HG03442 (cell line): ENCODE results near the gene PKNOX2.

ENCODE experiments used
- ATAC-seq: cut with Tn5 transposase; IDR thresholded peaks from one replicate; pipeline ENCODE4 v1.9.1; 2021; ENCODE audit warnings: mild to moderate bottlenecking, moderate library complexity; ENCODE audit not compliant: unreplicated experiment

The PKNOX2 gene

GRCh38 chr11:125351033-125351867 is 186.7 kb downstream of the PKNOX2 start:
- no peak for ATAC-seq

GRCh38 chr11:125351868-125352250 is 187.3 kb downstream of the PKNOX2 start:
- no peak for ATAC-seq

GRCh38 chr11:125356797-125357196 is 192.2 kb downstream of the PKNOX2 start:
- no peak for ATAC-seq

GRCh38 chr11:125357551-125357950 is 193.0 kb downstream of the PKNOX2 start:
- ATAC-seq: no peak

GRCh38 chr11:125358254-125358840 is 193.8 kb downstream of the PKNOX2 start:
- no peak for ATAC-seq

GRCh38 chr11:125359130-125359529 is 194.6 kb downstream of the PKNOX2 start:
- ATAC-seq: no peak

GRCh38 chr11:125360066-125360465 is 195.5 kb downstream of the PKNOX2 start:
- ATAC-seq: no peak

- ATAC-seq: no peak
These were observed 199.7 kb downstream of the PKNOX2 start for GRCh38 chr11:125364121-125364826.

GRCh38 chr11:125365196-125365931 is 200.8 kb downstream of the PKNOX2 start:
- no peak for ATAC-seq

GRCh38 chr11:125367710-125368109 is 203.2 kb downstream of the PKNOX2 start:
- no peak for ATAC-seq

- no peak for ATAC-seq
These were observed 204.2 kb downstream of the PKNOX2 start for GRCh38 chr11:125368757-125369156.

- ATAC-seq: no peak
These were observed 205.3 kb downstream of the PKNOX2 start for GRCh38 chr11:125369808-125370207.

GRCh38 chr11:125370561-125371389 is 206.2 kb downstream of the PKNOX2 start:
- ATAC-seq: no peak

- no peak for ATAC-seq
These were observed 206.9 kb downstream of the PKNOX2 start for GRCh38 chr11:125371431-125371935.

GRCh38 chr11:125372088-125372487 is 207.5 kb downstream of the PKNOX2 start:
- no peak for ATAC-seq

- no peak for ATAC-seq
These were observed 208.4 kb downstream of the PKNOX2 start for GRCh38 chr11:125372911-125373310.

GRCh38 chr11:125373426-125374391 is 209.2 kb downstream of the PKNOX2 start:
- ATAC-seq: peak; percentile 57

GRCh38 chr11:125374398-125374797 is 209.8 kb downstream of the PKNOX2 start:
- no peak for ATAC-seq

GRCh38 chr11:125375146-125375545 is 210.6 kb downstream of the PKNOX2 start:
- no peak for ATAC-seq
